Right atrium auricular region (tissue), 2 donors: ENCODE measurements around the gene GMNC. TPM values are rescaled to one million over a fixed set of nuclear protein-coding genes. Genes with fewer than 3 reads are reported as not detected.

Experiments
- DNase-seq: peaks from one replicate; pipeline ENCODE4 v3.0.0-alpha.2; 2019; ENCODE audit warnings: low spot score
- H3K27ac ChIP-seq, 2 donors: fragments of 200-600 bp; sonication (generic); 1 replicate in 1 of 2; 2 replicates in 1 of 2; pipeline ENCODE4 v1.5.1; 2016 to 2019
- H3K27me3 ChIP-seq, 2 donors: fragments of 200-600 bp; sonication (generic); one replicate each; pipeline versions ENCODE4 v1.5.1 to v1.6.0; 2017 to 2019
- H3K36me3 ChIP-seq: fragments of 200-600 bp; sonication (generic); one replicate; pipeline ENCODE4 v1.5.1; 2016
- H3K4me1 ChIP-seq, 2 donors: fragments of 200-600 bp; sonication (generic); one replicate each; pipeline versions ENCODE4 v1.5.1 to v1.6.0; 2017 to 2019
- H3K4me3 ChIP-seq, 2 donors: fragments of 200-600 bp; sonication (generic); 1 replicate in 1 of 2; 2 replicates in 1 of 2; pipeline ENCODE4 v1.5.1; 2017 to 2019; ENCODE audit warnings: mild to moderate bottlenecking in 1 of 2, moderate library complexity in 1 of 2
- H3K9me3 ChIP-seq, 2 donors: fragments of 200-600 bp; sonication (generic); one replicate each; pipeline ENCODE4 v1.5.1; 2019
- CTCF ChIP-seq, 2 donors: fragments of 200-600 bp; sonication (generic); IDR thresholded peaks; one replicate each; pipeline ENCODE4 v1.5.1; 2019; ENCODE audit warnings: antibody characterized with exemption in 2 of 2
- total RNA-seq, 2 donors: library from RNA; depleted of rRNA; stranded (reverse); fragments of >200 nt; gene quantifications; one replicate each; pipeline ENCODE4 v1.1.0, GENCODE V29; 2016

Gene GMNC
- total RNA-seq = under 1 TPM; 0.15 to 0.59 TPM

DNA sequence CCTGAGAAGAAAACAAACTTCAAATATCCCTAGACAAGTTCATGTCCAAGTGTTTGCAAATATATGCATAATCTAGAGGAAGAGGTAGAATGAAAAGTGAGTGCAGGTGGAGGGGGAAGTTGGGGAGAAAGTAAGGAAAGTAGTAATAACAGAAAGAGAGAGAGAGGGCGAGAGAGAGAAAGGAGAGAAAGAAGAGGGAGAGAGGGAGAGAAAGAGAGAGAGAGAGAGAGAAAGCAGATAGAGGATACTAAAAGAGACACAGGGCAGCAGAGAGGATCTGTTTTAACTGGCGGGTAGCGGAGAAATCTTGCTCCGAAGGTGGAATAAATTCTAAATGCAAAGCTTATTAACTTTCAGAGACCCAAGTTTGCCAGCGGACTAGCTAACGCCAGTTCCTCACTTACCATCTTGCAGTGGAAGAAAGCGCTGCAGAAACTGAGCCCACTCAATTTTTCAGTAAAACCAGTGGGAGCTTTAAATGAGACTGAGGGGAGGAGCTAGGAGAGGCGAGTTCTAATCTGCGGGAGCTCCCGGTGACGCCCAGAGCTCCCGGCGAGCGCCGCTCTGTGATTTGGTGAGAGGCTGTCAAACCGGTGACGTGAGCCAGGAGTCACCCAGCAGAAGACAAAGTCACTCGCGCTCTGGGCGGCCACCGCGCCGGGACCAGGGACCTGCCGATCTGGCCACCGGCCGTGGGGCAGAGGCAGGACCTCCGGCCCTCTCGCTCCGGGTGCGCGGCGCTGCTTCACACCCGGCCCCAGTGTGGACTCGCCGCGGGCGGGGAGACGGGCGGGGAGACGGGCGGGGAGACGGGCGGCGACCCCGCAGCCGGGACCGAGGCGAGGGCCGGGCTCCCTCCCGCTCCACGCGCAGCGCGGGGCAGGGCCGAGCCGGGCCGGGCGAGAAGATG lies at the start of gene GMNC:
Gene GMNC, minus strand, starts transcription at position 486 of the 910 bp plus-strand sequence. Its CDS starts 79 bp downstream, at position 407.
- H3K27ac ChIP-seq = peak within 1 kb of the TSS; percentile 83 to 97

DNA sequence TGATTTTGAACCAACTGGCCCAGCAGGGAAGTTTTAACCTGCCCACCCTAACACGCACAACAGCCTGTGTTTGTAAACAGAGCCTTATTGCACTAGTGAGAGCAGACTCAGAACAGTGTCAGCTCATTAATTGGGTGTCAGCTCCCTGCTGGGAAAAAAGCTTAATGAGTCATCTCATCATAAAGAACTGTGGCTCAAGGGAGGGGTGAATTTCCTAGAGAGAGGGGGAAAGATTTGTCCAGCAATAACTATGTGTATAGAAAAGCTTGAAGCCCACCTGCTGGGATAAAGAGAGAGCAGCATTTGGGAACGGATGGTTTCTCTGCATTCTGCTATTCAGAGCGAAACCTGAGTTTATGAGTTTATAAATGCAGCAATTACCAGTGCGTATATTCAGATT lies 48.9 kb upstream of the GMNC start:
- no peak for TF ChIP-seq CTCF (IDR thresholded peaks at IDR 0.05)
- no peak overlapping the region for H3K27ac ChIP-seq
- no peak for DNase-seq
- H3K27me3 ChIP-seq = no peaks in the 10 kb centered on the region
- no peaks in the 10 kb centered on the region for H3K9me3 ChIP-seq
- H3K4me1 ChIP-seq = no peaks in the 10 kb centered on the region
- no peaks in the 10 kb centered on the region for H3K36me3 ChIP-seq
- H3K4me3 ChIP-seq = no peak overlapping the region

More for the DNA sequence above, at the start of gene GMNC:
- Histone ChIP-seq H3K27me3 (no peaks in the 10 kb centered on the region), H3K9me3 (no peaks in the 10 kb centered on the region), H3K4me3 (peak within 1 kb of the TSS; percentile 75), H3K4me1 (no peaks in the 10 kb centered on the region), H3K36me3 (no peaks in the 10 kb centered on the region)
- TF ChIP-seq CTCF (IDR thresholded peaks at IDR 0.05) = no peak
- DNase-seq = peak; percentile 93

DNA sequence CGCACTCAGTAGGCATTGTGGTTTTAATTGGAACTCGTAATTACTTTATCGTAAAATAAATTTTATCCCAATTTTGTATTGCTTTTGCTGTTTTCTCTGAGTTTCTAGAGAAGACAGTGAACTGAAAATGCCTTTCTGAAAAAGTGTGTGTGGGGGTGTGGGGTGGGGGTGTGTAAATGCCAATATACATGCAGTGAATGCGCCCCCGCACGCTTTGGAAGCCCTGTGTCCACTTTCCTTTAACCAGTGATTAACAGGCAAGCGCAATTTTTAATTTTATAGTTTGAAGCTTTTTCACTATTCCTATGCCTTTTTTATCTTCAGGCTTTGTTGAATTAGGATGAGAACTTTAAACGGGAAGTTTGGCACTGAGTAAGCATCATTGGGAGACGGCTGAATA lies 47.4 kb upstream of the GMNC start:
- H3K27me3 ChIP-seq = no peaks in the 10 kb centered on the region
- no peak overlapping the region for H3K27ac ChIP-seq
- DNase-seq = no peak
- H3K4me1 ChIP-seq = no peaks in the 10 kb centered on the region
- no peaks in the 10 kb centered on the region for H3K36me3 ChIP-seq
- no peak for TF ChIP-seq CTCF (IDR thresholded peaks at IDR 0.05)
- no peak overlapping the region for H3K4me3 ChIP-seq
- H3K9me3 ChIP-seq = no peaks in the 10 kb centered on the region

- Histone ChIP-seq H3K9me3 (no peaks in the 10 kb centered on the region), H3K4me1 (no peaks in the 10 kb centered on the region), H3K27me3 (no peaks in the 10 kb centered on the region), H3K4me3 (no peak overlapping the region), H3K36me3 (no peaks in the 10 kb centered on the region), H3K27ac (no peak overlapping the region)
- TF ChIP-seq CTCF (IDR thresholded peaks at IDR 0.05) = no peak
- no peak for DNase-seq
Observed at GRCh38 chr3:190903156-190903555, 40.7 kb upstream of the GMNC start.

DNA sequence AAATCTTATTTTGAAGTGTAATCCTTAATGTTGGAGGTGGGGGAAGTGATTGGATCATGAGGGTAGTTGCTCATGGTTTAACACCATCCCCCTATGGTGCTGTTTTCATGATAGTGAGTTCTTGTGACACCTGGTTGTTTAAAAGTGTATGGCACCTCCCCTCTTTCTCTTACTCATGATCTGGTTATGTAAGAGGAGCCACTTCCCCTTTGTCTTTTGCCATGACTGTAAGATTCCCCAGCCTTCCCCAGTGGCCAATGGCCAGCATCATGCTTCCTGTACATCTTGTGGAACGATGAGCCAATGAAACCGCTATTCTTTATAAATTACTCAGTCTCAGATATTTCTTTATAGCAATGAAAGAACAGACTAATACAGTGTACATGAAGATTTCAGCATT lies 39.8 kb upstream of the GMNC start:
- Histone ChIP-seq H3K9me3 (peaks cover 0 to 5% of the 10 kb centered on the region in 2 donors), H3K27me3 (no peaks in the 10 kb centered on the region), H3K27ac (no peak overlapping the region), H3K4me3 (no peak overlapping the region), H3K4me1 (no peaks in the 10 kb centered on the region), H3K36me3 (no peaks in the 10 kb centered on the region)
- no peak for DNase-seq
- no peak for TF ChIP-seq CTCF (IDR thresholded peaks at IDR 0.05)
